ENCODE data around the gene DCAF12.
"Not testable (repeated sequence)": the region's sequence is repeated elsewhere in the genome, so short reads cannot be mapped to it uniquely, and the experiment has no call there.

DCAF12 gene

GRCh38 chr9:34065541-34065940 is 61.0 kb downstream of the DCAF12 start:
- DNase-seq (ENCODE audit: low spot score) = no peak

DNA sequence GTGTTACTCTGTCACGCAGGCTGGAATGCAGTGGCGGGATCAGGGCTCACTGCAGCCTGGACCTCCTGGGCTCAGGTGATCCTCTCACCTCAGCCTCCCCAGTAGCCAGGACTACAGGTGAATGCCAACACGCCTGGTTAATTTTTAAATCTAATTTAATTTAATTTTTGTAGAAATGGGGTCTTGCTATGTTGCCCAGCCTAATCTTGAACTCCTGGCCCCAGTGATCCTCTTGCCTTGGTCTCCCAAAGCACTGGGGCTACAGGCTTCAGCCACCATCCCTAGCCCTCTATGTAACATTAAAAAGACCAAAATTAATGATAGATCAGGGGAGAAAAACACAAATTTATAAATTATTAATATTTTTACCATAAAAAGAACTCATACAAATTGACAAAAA is 66.5 kb downstream of the DCAF12 start:
- no peak for DNase-seq (ENCODE audit: low spot score)

- DNase-seq (ENCODE audit: low spot score) = no peak
Measured at GRCh38 chr9:34059281-34059680, 67.2 kb downstream of the DCAF12 start.

- DNase-seq (ENCODE audit: low spot score) = no peak
Measured at GRCh38 chr9:34049630-34050384, 76.7 kb downstream of the DCAF12 start.

DNA sequence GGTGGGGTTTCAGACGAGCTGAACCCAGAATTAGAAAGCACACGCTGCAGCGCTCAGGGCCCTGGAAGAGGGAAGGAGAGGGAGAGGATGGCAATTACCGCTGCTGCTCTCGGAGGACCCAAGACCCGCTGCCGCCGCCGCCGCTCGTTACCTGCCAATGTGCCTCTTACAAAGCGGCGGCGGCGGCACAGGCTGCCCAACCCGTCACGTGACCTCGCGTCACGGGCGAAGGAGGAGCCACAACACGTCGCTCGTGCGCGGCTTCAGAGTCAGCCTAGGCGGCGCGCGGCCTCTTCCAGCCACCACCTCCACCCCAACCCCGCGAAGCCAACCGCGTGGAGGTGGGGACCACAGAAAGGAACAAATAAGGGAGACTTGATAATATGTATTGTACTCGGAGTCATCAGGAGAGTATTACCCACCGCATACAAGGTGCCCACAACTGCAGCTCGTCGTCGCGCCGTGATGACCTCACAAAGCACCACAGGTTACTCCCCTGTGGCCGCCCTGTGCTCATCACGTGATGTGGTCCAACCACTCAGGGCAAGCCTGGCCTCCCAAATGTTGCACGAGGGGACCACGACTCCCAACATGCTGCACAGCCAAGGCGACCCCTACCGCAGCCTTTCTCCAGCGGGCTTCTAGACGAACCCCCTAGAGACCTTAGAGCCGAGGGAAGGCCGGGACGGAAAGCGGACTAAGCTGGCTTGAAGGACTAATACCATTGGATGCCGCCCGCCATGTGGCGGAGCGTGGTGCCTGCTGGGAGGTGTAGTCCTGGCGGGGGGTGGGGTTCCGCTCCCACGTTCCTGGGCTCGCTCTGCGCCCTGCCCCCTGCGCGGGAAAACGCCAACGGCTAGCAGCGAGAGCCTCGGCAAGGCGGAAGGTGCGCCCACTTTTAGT is 77.5 kb downstream of the DCAF12 start, which contains the start of gene UBAP2:
Gene UBAP2 (minus strand): TSS at position 161 of the 903 bp plus-strand sequence. CDS start 31,739 bp downstream, outside the sequence.
- peak; percentile 95 for DNase-seq (ENCODE audit: low spot score)

GRCh38 chr9:34047864-34048726 is 78.4 kb downstream of the DCAF12 start:
- peak; percentile 40 for DNase-seq (ENCODE audit: low spot score)

DNA sequence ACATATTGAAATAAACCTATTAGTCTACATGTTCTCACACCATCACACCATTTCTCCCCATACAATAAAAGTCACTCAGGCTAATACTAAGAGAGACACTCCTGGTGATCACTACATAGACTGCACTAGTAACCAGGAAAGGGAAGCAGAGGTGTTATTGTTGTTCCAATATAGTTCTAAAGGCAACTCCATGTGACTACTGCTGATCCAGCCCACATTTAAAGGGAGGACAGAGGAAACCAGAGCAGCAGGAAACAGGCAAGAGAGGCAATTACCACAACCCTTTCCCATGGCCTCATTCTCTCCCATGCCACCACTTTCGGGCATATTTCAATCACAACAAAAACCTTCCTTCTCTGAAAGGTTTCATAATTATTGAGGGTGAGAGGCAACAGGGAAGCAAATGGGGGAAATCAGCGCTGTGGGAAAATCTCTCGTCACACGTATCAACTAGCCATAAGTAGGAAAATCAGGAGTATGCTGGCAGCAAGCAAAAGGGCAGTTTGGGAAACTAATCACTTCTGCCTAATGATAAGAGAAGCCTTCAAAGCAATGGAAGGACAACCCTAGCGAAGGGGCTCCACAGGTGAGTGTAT is 79.6 kb downstream of the DCAF12 start:
- no peak for DNase-seq (ENCODE audit: low spot score)

GRCh38 chr9:34045903-34046302 is 80.6 kb downstream of the DCAF12 start:
- DNase-seq (ENCODE audit: low spot score) = no peak

GRCh38 chr9:34042074-34042473 is 84.4 kb downstream of the DCAF12 start:
- DNase-seq (ENCODE audit: low spot score) = not testable (repeated sequence)

DNA sequence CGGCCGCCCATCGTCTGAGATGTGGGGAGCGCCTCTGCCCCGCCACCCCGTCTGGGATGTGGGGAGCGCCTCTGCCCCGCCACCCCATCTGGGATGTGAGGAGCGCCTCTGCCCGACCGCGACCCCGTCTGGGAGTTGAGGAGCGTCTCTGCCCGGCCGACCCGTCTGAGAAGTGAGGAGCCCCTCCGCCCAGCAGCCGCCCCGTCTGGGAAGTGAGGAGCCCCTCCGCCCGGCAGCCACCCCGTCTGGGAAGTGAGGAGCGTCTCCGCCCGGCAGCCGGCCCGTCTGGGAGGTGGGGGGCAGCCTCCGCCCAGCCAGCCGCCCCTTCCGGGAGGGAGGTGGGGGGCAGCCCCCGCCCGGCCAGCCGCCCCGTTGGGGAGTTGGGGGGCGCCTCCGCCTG is 87.6 kb downstream of the DCAF12 start:
- DNase-seq (ENCODE audit: low spot score) = not testable (repeated sequence)

DNA sequence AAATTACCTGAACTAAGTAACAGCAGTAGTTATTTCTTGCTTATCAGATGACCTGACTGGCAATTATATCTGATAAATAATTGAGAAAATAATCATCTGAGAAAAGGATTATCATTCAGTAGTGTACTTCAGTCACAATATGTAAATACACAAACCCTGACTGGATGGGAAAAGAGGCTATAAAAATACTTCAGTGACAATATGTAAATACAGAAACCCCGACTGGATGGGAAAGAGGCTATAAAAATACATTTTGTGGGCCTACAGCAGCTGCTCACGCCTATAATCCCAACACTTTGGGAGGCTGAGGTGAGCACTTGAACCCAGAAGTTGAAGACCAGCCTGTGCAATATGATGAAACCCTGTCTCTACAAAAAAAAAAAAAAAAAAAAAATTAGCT is 88.9 kb downstream of the DCAF12 start:
- no peak for DNase-seq (ENCODE audit: low spot score)

DNA sequence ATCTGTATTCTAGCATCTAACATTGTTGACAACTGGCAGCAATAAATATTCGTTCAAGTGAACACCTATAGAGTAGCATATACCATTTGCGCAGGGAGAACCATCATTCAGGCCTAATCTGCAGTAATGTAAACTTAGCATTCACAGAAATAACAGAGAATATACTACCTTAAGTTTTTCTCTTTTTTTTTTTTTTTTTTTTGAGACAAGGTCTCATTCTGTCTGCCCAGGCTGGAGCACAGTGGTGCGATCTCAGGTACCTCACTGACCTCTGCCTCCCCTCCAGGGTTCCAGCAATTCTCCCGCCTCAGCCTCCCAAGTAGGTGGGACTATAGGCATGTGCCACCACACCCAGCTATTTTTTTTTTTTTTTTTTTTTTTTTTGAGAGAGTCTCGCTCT is 89.9 kb downstream of the DCAF12 start:
- DNase-seq (ENCODE audit: low spot score) = no peak

Data from CD4-positive, alpha-beta T cell treated with Interleukin-2 at 100 ng/mL for 4 hours (primary cell).